A204.1 (cell line): ENCODE measurements around the gene GAL3ST2.
"Not testable (repeated sequence)": the region's sequence is repeated elsewhere in the genome, so short reads cannot be mapped to it uniquely, and the experiment has no call there.

ENCODE experiments used
- FAIRE-seq: peaks from 2 replicates; lab custom pipeline; 2012; peaks lifted over from hg19 to GRCh38; lab: Jason Lieb, UNC

Gene GAL3ST2

DNA sequence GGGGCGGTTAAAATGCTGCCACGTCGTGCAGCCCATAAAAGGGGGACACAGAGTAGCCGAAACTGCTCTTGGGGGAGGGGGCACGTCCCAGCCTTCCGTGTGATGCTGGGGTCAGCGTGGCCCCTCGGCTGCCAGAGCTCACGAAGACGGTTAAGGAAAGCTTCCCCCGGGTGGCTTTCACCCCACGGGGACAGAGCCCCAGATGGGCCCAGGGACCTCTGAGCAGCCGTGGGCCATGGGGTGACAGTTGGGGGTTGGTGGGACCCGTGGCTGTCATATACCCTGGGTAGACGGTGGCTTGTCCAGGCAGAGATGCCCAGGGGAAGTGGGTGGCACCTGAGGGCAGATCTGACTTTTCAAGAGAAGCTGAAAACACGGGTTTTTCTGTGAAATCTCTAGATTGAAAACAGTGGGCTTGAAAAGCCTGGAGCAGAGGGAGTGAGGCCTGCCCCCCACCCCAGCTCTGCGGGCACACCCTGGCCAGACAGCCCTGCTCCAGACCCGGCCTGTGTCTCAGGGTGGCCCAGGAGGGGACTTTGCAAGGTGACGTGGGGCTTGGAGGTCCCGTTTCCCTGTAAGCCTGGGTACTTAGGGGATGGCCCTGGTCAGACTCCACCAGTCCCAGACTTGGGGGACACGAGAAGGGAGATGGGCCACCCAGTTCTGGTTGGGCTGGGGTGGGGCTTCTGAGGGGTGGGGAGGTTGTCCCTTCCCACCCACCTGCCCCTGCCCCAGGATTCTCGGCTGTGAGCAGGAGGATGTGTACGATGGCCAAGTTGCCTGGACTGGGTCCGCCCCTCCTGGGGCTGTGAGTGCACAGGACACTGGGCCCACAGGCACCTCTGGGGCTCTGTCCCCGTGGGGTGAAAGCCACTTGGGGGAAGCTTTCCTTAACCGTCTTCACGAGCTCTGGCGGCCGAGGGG, 33.0 kb downstream of the GAL3ST2 start:
- FAIRE-seq, result no peak

GRCh38 chr2:241810307-241811200, 33.9 kb downstream of the GAL3ST2 start:
- FAIRE-seq, result no peak

DNA sequence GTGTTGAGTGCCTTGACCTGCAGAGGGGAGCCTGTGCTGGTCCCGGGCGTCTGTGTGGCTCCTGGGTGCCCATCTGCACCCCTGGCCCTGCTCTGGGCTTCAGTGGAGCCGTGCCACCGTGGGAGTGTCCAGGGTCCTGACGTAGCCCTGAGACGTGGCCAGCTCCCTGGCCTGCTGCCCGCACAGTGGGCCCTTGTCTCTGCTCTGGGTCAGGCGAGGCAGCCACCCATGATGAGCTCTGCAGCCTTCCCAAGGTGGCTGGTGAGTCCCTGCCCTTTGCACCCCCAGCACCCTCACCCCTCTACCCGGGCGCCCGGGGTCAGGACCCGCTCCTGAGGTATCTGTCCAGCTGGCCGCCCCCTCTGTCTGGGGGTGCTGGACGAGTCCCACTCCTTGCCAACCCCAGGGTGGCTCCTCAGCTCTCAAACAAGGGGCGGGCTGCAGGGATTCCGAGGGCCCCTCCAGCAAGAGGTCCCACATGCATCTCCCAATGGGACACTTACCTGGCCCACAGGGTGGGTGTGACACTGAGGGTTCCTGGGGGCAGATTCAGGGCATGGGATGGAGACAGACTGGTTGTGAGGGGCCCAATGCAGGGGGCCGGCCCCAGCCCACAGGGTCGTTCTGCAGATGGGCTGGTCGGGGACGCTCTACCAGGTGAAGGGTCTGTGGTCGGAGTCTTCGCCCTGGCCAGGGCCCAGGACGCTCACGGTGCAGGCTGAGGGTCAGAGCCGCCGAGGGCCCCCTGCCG, 34.8 kb downstream of the GAL3ST2 start:
- no peak for FAIRE-seq

- FAIRE-seq, result no peak
Measured at GRCh38 chr2:241811952-241812729, 35.5 kb downstream of the GAL3ST2 start.

DNA sequence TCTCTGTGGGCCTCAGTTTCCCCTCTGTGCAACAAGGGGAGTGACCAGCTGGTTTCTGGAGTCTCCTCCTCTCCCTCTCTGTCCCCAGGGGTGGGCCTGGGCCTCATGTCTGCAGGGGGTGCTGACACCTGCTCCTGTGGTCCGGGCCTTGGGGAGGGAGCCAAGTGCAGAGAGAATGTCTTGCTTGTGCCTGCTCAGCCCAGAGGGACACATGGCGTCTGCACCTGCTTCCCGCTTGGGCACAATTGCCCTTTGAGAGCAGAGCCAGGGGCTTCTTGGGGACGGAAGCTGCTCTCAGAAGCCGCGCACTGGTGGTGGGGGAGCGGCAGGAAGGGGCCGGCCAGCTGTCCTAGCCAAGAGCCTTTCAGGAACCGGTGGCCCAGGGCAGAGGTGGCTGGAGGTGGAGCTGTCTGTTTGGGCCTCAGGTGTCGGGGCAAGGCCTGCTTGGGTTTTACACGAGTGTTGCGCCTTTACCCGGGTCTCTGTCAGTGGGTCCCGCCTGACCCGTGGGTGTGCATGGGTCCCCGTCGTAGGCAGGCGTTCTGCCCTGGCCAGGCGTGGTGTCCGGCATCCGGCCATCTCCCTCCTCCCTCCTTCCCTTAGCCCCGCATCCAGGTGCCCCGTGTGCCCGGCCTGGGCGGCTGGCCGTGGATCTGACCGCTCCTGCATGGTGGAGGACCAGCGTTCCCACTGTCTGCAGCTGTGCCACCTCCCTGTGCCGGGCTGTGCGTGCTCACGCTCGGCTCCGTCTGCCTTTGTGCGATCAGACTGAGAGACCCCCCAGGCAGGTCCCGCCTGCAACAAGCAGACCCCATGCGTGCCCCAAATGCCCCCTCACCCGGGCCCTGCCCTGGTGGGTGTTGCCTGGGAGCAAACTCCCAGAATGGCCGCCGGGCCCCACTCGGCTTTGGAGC, 36.4 kb downstream of the GAL3ST2 start:
- FAIRE-seq, result no peak

GRCh38 chr2:241813644-241814392, 37.2 kb downstream of the GAL3ST2 start:
- no peak for FAIRE-seq

GRCh38 chr2:241814393-241814642, 37.7 kb downstream of the GAL3ST2 start:
- no peak for FAIRE-seq

GRCh38 chr2:241814643-241815476, 38.2 kb downstream of the GAL3ST2 start:
- FAIRE-seq, result no peak

DNA sequence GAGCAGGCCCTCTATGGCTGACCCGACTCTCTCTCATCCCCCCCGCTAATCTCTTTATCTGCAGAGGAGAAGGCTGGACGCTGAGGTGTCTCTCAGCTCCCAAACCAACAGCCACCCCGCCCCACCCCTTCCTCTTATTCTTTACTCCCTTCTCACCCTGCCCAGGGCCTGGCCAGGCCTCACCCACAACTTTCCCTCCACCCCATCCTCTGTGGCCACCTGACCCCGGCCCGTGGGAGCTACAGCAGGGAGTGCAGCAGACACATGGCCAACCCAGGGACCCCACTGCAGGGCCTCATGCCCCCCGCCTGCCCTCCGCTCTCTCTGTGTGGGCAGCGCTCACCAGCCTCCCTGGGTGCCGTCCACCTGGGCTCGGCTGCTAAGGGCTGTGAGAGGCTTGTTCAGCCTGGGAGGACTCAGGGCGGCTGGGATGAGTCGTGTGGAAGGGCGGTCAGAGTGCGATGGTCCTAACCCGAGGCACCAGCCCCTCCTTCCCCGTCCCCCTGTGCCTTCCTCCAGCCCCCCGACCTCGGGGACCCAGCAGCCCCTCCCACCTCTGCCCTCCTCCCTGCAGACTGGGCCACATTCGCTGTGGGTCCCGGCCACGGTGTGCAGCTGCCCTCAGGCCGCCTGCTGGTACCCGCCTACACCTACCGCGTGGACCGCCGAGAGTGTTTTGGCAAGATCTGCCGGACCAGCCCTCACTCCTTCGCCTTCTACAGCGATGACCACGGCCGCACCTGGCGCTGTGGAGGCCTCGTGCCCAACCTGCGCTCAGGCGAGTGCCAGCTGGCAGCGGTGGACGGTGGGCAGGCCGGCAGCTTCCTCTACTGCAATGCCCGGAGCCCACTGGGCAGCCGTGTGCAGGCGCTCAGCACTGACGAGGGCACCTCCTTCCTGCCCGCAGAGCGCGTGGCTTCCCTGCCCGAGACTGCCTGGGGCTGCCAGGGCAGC, 39.1 kb downstream of the GAL3ST2 start:
- no peak for FAIRE-seq

GRCh38 chr2:241816431-241817121, 40.0 kb downstream of the GAL3ST2 start:
- no peak for FAIRE-seq

DNA sequence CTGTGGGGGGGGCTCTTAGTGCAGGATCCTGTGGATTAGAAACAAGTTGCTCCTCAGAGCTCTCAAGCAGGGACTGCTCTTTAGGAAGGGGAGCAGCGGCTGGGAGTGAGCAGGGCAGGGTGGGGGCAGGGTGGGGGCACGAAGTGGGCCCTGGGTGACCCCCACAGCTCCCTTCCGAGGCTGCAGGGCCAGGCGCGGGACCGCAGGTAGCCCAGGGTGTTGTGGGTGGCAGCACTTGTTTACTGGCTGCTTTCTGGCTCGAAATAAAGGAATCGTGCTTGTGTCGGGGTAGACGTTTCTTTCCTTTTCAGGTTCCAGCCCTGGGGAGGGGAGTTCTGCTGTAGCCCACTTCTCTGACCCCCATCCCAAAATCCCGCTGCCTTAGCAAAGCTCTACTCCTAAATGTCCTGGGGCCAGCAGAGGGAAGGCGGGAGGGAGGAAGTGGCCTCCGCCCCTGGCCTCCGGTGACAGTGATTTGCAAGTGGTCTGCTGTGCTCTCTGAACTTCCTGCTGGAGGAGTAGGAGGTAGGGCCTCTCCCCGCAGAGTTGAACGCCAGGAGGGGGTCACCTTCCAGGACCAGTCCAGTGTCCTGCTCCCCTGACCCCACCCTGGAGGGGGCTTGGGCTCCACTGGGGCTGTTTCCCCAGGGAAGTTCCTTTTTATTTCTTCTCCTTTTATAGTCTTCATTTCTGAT, 40.7 kb downstream of the GAL3ST2 start:
- no peak for FAIRE-seq

DNA sequence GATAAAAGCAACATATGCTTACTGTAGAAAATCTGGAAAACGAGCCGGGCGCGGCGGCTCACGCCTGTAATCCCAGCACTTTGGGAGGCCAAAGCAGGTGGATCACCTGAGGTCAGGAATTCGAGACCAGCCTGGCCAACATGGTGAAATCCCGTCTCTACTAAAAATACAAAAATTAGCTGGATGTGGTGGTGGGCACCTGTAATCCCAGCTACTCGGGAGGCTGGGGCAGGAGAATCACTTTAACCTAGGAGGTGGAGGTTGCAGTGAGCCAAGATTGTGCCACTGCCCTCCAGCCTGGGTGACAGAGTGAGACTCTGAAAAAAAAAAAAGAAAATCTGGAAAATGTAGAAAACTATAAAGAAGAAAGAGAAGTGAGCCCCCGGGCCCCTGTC, 41.2 kb downstream of the GAL3ST2 start:
- FAIRE-seq, result not testable (repeated sequence)

- no peak for FAIRE-seq
Measured at GRCh38 chr2:241818229-241818942, 41.8 kb downstream of the GAL3ST2 start.

DNA sequence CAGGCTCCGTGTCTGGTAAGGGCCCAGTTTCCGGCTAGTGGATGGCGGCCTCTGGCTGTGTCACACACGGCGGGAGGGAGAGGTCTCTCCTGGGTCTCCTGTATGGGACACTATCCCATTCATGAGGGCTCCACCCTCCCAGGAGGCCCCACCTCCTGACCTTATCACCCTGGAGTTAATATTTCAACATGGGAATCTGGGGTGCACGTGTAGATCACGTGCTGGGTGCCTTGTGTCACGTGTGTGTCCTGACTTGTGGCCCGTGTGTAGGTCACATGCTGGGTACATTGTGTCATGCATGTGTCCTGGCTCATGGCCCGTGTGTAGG, 42.3 kb downstream of the GAL3ST2 start:
- no peak for FAIRE-seq

GRCh38 chr2:241819947-241820624, 43.5 kb downstream of the GAL3ST2 start:
- not testable (repeated sequence) for FAIRE-seq
